ENCODE data around the gene LRRC8D.
"Not testable (repeated sequence)": the region's sequence is repeated elsewhere in the genome, so short reads cannot be mapped to it uniquely, and the experiment has no call there.

LRRC8D gene

GRCh38 chr1:89820422-89821321 lies at the start of gene LRRC8D:
LRRC8D (plus strand) TSS chr1:89821032; CDS start chr1:89933069, 112,037 bp downstream.
- DNase-seq (ENCODE audit: low read depth) = no peak

- no peak for DNase-seq (ENCODE audit: low read depth)
Measured at GRCh38 chr1:89771991-89772560, 48.8 kb upstream of the LRRC8D start.

DNA sequence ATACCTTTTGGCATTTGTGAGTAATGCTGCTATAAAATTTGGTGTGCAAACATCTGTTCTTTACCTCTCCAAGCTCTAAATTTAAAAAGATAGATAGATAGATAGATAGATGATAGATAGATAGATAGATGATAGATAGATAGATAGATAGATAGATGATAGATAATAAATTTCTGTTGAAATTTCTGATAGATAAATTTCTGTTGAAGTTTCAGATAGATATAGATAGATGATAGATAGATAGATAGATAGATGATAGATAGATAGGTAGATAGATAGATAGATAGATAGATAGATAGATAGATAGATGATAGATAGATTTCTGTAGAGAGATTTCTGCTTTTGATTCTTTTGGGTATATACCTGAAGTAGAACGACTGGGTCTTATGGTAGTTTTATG lies 44.7 kb upstream of the LRRC8D start:
- DNase-seq (ENCODE audit: low read depth) = not testable (repeated sequence)

GRCh38 chr1:89777271-89777670 lies 43.6 kb upstream of the LRRC8D start:
- DNase-seq (ENCODE audit: low read depth) = not testable (repeated sequence)

DNA sequence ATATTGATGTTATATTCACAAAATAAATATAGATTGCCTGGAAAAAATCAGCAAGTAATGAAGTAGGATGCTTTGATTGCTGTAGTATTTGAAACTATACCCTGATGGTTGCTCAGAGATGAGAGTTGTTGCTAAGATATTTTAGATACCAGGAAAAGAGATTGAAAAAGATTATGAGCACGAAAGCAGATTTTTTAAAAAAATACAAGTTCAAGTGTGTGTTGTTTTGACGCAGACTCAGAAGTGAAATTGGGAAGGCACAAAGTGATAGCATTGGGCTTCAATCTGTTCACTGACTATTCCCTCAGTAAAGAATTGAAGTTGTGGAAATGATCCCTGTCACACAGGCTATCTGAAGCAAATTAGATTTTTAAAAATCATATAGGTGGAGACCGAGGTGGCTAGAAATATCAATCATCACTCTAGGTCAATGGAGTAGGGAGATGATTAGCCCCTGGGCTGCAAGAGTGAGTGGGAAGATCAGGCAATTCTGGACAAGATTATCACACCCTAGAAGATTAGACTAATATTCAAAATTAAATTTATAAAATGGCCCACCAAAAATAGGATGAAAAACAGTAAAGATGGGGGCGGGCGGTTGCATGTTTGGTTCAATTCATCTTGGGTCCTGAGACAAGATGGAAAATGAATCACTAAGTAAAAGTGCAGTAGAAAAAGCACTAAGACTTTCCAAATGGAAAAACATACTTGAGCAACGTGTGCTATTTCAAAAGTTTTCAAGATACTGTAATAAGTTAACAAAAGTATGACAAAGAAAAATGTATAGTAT lies 41.5 kb upstream of the LRRC8D start:
- no peak for DNase-seq (ENCODE audit: low read depth)

DNA sequence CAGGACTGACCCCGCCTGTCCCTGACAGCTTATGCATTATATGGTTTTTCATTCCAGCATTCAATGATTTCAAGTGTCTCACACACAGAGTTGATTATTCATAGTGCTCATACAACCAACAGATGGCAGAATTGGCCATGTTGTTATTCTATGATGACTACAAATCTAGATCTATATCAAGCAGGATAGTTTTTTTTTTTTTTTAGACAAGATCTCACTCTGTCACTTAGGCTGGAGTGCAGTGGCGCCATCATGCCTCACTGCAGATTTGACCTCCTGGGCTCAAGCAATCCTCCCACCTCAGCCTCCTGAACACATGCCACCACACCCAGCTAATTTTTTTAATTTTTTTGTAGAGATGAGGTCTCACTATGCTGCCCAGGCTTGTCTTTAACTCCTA lies 40.1 kb upstream of the LRRC8D start:
- peak; percentile 40 for DNase-seq (ENCODE audit: low read depth)

GRCh38 chr1:89781494-89782126 lies 39.2 kb upstream of the LRRC8D start:
- DNase-seq (ENCODE audit: low read depth) = no peak

- DNase-seq (ENCODE audit: low read depth) = no peak
Measured at GRCh38 chr1:89786628-89787214, 34.1 kb upstream of the LRRC8D start.

DNA sequence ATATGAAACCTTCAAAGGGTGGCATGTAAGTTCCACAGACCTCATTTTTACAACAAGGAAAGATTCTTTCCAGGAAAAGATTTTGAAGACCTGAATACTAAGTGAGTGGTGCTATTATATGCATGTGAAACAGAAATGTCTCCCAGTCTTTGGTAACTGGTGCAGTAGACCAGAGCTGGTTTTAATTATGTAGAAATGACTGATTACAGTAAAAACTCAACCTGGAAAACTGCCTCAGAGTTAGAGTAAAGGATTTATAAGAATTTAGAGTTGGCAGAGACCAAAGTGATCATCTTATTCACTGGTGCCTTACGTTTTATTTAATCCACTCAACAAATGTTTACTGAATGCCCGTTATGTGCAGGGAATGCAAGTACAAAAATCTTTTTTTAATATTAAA lies 30.2 kb upstream of the LRRC8D start:
- DNase-seq (ENCODE audit: low read depth) = no peak

DNA sequence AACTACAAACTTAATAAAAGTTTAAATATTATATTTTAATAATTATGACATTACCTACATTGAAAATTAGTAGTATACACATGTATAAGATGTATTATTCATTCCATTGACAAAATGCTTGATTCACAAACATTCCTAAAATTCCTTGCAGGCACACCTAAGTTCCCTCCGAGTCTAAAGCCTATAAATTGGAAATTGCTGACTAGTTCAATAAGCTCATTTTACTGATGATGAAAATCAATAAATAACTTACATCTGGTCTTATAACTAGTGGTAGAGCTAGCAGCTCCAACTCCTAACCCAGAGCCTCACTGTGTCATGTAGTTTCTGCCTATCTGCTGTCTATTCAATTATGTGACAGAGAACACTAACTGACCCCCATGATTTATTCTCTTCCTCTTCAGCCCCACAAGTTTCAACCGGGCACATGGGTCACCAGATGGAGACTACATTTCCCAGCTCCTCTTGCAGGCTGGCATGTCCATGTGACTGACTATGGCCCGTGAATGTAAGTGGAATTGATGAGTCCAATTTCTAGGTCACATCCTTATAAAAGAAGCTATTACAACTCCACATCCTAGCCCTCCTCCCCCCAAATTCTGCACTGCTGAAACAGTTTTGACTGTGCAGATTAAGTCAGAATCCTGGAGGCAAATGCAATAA lies 29.6 kb upstream of the LRRC8D start:
- DNase-seq (ENCODE audit: low read depth) = no peak

GRCh38 chr1:89794406-89794805 lies 26.4 kb upstream of the LRRC8D start:
- no peak for DNase-seq (ENCODE audit: low read depth)

DNA sequence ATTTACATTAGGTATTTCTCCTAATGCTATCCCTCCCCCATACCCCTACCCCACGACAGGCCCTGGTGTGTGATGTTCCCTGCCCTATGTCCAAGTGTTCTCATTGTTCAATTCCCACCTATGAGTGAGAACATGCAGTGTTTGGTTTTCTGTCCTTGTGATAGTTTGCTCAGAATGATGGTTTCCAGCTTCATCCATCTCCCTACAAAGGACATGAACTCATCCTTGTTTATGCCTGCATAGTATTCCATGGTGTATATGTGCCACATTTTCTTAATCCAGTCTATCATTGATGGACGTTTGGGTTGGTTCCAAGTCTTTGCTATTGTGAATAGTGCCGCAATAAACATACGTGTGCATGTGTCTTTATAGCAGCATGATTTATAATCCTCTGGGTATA lies 25.3 kb upstream of the LRRC8D start:
- DNase-seq (ENCODE audit: low read depth) = not testable (repeated sequence)

- not testable (repeated sequence) for DNase-seq (ENCODE audit: low read depth)
Measured at GRCh38 chr1:89797876-89798275, 23.0 kb upstream of the LRRC8D start.

DNA sequence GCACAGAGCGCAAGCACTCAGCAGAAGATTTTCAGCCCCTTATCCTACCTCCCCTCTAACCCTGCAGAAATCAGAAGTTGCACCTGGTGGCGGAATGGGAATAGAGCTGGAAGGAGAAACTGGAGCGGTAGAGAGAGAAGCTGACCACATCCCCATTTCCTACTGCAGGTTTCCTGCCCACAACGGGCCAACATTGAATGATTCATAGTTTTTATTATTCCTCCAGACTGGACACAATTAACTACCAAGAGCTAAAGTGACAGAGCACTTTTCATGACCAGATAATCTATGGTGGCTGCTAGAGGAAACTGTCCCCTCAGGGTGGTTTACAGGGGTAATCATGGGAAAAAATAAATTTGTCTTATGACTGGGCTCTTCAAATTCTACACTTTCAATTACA lies 21.3 kb upstream of the LRRC8D start:
- no peak for DNase-seq (ENCODE audit: low read depth)

GRCh38 chr1:89800022-89800655 lies 20.7 kb upstream of the LRRC8D start:
- no peak for DNase-seq (ENCODE audit: low read depth)

GRCh38 chr1:89800718-89801117 lies 20.1 kb upstream of the LRRC8D start:
- DNase-seq (ENCODE audit: low read depth) = no peak

DNA sequence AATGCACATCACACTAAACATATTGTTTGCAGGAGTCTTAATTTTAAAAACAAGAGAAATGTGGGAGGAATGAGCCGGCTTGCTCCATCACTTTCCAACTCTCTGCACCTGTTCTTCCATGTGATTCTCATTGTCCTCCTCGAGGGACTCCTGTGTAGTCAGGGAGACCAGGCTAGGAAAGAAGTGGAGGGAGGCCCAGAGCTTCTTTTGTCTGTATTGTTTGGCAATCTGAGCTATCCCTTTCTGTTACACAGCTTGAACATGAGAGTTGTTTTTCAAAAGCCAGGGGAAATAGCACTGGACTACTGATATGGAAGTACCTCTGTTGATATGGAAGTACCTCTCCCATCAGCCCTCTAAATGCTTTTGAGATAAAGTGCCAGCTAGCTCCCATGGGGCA lies 18.8 kb upstream of the LRRC8D start:
- DNase-seq (ENCODE audit: low read depth) = no peak

- DNase-seq (ENCODE audit: low read depth) = no peak
Measured at GRCh38 chr1:89802841-89803240, 18.0 kb upstream of the LRRC8D start.

DNA sequence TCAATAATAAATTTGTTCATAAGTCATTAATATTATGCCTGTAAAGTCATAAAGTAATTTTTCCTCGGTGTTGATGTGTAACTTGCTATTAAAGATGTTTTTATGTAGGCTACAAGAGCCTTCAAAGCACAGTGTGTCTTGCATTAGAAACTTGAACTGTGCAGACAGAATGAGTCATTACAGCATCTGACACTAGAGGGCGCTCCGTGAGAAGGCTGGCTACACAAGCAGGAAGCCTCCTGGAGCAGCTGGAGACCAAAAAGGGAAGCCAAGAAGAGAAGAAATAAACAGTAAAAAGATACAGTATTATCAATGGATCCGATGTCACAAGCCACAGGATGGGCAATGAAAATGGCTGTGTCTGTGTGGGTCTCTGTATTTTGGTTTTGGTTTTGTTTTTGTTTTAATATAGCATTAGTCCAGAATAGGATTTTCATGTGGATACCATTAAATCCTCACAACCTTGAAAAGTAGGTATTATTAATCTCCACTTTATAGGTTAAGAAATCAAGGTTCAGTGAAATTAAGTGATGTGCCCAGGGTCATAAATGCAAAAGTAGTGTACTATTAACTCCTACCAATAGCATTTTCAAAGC lies 16.1 kb upstream of the LRRC8D start:
- peak; percentile 63 for DNase-seq (ENCODE audit: low read depth)

DNA sequence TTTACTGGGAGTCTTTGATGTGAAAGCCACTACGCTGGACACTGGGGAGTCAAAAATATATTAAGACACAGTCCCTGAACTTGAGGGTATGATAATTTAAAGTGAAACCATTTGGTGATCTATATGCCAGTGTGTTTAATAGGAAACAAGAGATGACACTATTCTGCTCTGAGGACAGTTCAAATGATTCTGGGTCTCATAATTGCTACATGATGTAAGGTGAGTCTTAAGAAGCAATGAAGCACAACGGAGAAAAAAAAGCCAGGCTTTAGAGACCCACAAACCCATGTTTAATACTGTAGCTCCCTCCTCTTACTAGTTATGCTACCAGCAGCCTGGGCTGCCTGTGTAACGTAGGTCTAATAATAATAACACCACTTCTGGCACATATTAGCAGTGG lies 14.2 kb upstream of the LRRC8D start:
- DNase-seq (ENCODE audit: low read depth) = no peak

Data from stromal cell of bone marrow (primary cell).